Activated T-cell treated with anti-CD3 and anti-CD28 coated beads, Interleukin-2, amount 50 U/mL, for 72 hours (primary cell): ENCODE results near the gene UBALD2. TPM values are rescaled to one million over a fixed set of nuclear protein-coding genes. Genes with fewer than 3 reads are reported as not detected.
"Not testable (repeated sequence)": the region's sequence is repeated elsewhere in the genome, so short reads cannot be mapped to it uniquely, and the experiment has no call there.

ENCODE experiments used
- ATAC-seq, 2 donors: fragments of 150-1000 bp; cut with Tn5 transposase; replicated peaks in 1 of 2; 2 replicates each; pipeline ENCODE4 v1.10.0; 2021; ENCODE audit warnings: moderate library complexity in 2 of 2, mild to moderate bottlenecking in 1 of 2
- DNase-seq, 2 donors: peaks; one replicate each; pipeline ENCODE4 v3.0.0; 2021 to 2022; ENCODE audit warnings: mixed read lengths in 1 of 2
- H3K27ac Mint-ChIP-seq: one replicate; pipeline ENCODE4 v1.8.0; 2022; ENCODE audit warnings: mild to moderate bottlenecking, moderate library complexity, mixed read lengths
- H3K27me3 Mint-ChIP-seq: one replicate; pipeline ENCODE4 v1.8.0; 2022; ENCODE audit warnings: low read depth, mixed read lengths
- H3K36me3 Mint-ChIP-seq, 2 donors: one replicate each; pipeline ENCODE4 v1.8.0; 2022; ENCODE audit warnings: mixed read lengths in 2 of 2, mild to moderate bottlenecking in 1 of 2; ENCODE audit not compliant: insufficient read depth in 2 of 2
- H3K4me1 Mint-ChIP-seq: one replicate; pipeline ENCODE4 v1.8.0; 2022; ENCODE audit warnings: low read depth, mixed read lengths
- H3K4me3 Mint-ChIP-seq, 2 donors: one replicate each; pipeline ENCODE4 v1.8.0; 2022; ENCODE audit warnings: mild to moderate bottlenecking in 2 of 2, mixed read lengths in 2 of 2, moderate library complexity in 2 of 2
- H3K9me3 Mint-ChIP-seq, 2 donors: one replicate each; pipeline ENCODE4 v1.8.0; 2022; ENCODE audit warnings: mixed read lengths in 2 of 2
- total RNA-seq, 2 donors: library from RNA; stranded (reverse); gene quantifications; one replicate each; pipeline ENCODE4 v1.2.3, GENCODE V29; 2022

Gene UBALD2
- total RNA-seq, 2 donors from 2014 or later = 629 to 707 TPM

- Mint-ChIP-seq H3K27ac (peak overlapping the region; percentile 90), H3K9me3 (no peaks in the 10 kb centered on the region), H3K36me3 (peaks cover 18 to 21% of the 10 kb centered on the region in 2 donors), H3K4me3 (peak overlapping the region; percentile 70 to 93), H3K4me1 (peaks cover 54% of the 10 kb centered on the region), H3K27me3 (no peaks in the 10 kb centered on the region)
- DNase-seq = no peak
- ATAC-seq = no peak
Observed at GRCh38 chr17:76263896-76264295, 1.3 kb upstream of the UBALD2 start.

DNA sequence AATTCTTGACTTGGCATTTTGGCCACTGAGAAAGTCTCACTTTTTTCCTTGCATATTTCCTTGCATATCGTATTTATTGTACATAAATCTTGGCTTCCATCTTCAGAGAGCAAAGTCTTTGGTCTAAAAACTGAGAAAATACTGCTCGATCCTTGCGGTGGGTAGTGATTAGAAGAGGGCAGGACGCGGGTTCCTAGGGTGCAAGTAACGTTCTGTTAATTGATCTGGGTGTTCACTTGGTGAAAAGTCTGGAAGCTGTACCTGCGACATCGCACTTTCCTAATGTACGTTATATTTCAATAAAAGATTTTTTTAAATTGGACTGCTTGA, 758 bp upstream of the UBALD2 start:
- peaks cover 20 to 23% of the 10 kb centered on the region in 2 donors for H3K36me3 Mint-ChIP-seq
- ATAC-seq (peak in 1 of 2 donors; percentile 0), DNase-seq (no peak)
- H3K4me3 Mint-ChIP-seq = peak overlapping the region; percentile 70 to 93
- no peaks in the 10 kb centered on the region for H3K9me3 Mint-ChIP-seq
- H3K4me1 Mint-ChIP-seq = peaks cover 58% of the 10 kb centered on the region
- no peaks in the 10 kb centered on the region for H3K27me3 Mint-ChIP-seq
- peak overlapping the region; percentile 90 for H3K27ac Mint-ChIP-seq

- Mint-ChIP-seq H3K9me3 (no peaks in the 10 kb centered on the region), H3K4me1 (peaks cover 65% of the 10 kb centered on the region), H3K27me3 (no peaks in the 10 kb centered on the region), H3K27ac (peak overlapping the region; percentile 86), H3K36me3 (peaks cover 21 to 28% of the 10 kb centered on the region in 2 donors), H3K4me3 (peak overlapping the region; percentile 90 to 97)
- DNase-seq = peak; percentile 58 to 62
- ATAC-seq = no peak
Observed at GRCh38 chr17:76265624-76266243, 586 bp downstream of the UBALD2 start.

GRCh38 chr17:76266244-76266938, 1.2 kb downstream of the UBALD2 start:
- Mint-ChIP-seq H3K27me3 (no peaks in the 10 kb centered on the region), H3K36me3 (peaks cover 21 to 28% of the 10 kb centered on the region in 2 donors), H3K27ac (peak overlapping the region; percentile 96), H3K9me3 (no peaks in the 10 kb centered on the region), H3K4me1 (peaks cover 67% of the 10 kb centered on the region), H3K4me3 (peak overlapping the region; percentile 90 to 97)
- peak; percentile 32 to 40 for DNase-seq
- no peak for ATAC-seq

DNA sequence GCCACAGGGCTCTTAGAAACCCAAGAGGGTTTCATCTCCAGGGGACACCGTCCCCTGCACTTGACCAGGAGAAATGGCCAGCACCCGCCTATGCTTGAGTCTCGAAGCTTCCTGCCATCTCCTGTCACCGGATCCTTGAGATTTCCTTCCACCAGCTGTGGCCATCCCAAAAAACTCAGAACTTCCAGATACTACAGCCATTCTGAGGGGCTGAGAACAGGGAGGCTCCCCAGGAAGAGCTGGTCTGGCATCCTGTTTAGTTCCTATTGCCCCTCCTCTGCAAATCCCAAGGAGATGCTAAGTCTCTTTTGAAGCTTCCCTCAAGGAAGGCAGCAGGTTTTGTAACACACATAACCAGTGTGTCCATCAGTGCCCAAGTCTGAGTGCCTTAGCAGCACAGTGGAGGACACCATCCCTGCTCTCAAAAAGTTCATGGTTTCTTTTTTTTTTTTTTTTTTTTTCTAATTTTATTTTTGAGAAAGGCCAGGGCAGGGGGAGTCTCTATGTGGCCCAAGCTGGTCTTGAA, 2.0 kb downstream of the UBALD2 start:
- ATAC-seq (no peak), DNase-seq (peak in 1 of 2 donors; percentile 40)
- Mint-ChIP-seq H3K36me3 (peaks cover 21 to 28% of the 10 kb centered on the region in 2 donors), H3K4me1 (peaks cover 65% of the 10 kb centered on the region), H3K27me3 (no peaks in the 10 kb centered on the region), H3K9me3 (no peaks in the 10 kb centered on the region), H3K4me3 (peak overlapping the region; percentile 90 to 97), H3K27ac (peak overlapping the region; percentile 96)

- not testable (repeated sequence) for DNase-seq, ATAC-seq, H3K27me3 Mint-ChIP-seq, H3K9me3 Mint-ChIP-seq
- H3K4me1 Mint-ChIP-seq = peaks cover 65% of the 10 kb centered on the region
- H3K4me3 Mint-ChIP-seq = peak overlapping the region; percentile 90 to 97
- H3K27ac Mint-ChIP-seq = peak overlapping the region; percentile 96
- H3K36me3 Mint-ChIP-seq = peaks cover 21 to 28% of the 10 kb centered on the region in 2 donors
Observed at GRCh38 chr17:76267581-76268001, 2.4 kb downstream of the UBALD2 start.

- H3K27me3 Mint-ChIP-seq = no peaks in the 10 kb centered on the region
- peak overlapping the region; percentile 96 for H3K27ac Mint-ChIP-seq
- peaks cover 65% of the 10 kb centered on the region for H3K4me1 Mint-ChIP-seq
- peak overlapping the region; percentile 90 to 97 for H3K4me3 Mint-ChIP-seq
- DNase-seq (peak; percentile 81), ATAC-seq (peak; percentile 3 to 9)
- no peaks in the 10 kb centered on the region for H3K9me3 Mint-ChIP-seq
- peaks cover 21 to 28% of the 10 kb centered on the region in 2 donors for H3K36me3 Mint-ChIP-seq
Observed at GRCh38 chr17:76268015-76268749, 3.0 kb downstream of the UBALD2 start.

DNA sequence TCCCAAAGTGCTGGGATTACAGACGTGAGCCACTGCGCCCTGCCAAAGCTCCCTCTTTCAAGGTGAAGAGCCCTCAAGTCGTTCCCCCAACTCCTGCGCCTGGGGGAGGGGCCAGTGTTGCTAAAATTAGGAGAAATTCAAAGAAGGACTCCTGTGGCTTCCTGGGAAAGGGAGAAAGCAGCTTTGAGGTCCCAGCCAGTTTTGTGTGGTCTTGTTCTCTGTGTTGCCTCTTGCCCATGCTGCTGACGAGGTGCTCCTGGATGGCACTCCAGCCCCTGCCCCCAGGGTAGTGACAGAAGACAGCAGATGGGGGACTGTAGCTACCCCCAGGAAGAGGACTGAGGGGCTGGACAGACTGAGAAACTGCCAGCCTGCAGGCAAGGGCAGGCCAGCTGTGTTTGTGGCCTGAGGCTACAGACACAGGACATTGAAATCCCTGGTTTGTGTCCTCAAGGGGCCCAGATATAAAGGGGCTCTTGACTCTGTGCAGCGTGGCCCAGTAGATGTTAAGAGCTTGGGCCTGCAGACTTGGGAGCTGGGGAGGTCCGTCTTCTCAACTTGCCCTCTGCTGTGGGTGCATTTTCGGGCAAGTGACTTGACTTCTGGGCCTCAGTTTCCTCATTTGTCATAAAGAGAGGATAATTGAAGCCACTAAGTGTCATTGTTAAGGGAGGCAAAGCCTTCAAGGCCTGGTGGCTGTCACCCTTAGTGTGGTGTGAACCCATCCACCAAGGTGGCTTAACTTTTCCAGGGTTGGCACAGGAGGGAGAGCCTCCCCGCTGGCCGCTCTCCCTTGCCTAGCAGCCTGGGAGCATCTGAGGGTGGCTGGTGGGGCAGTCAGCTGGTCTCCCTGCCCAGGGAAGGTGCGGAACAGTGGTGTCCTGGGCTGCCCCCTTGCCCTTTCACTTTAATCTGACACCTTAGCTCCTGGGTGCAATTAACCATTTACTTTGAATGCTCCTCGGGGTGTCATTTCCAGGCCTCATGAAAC, 4.1 kb downstream of the UBALD2 start:
- no peaks in the 10 kb centered on the region for H3K27me3 Mint-ChIP-seq
- ATAC-seq (no peak), DNase-seq (peak in 1 of 2 donors; percentile 36)
- peak overlapping the region; percentile 96 for H3K27ac Mint-ChIP-seq
- H3K9me3 Mint-ChIP-seq = no peaks in the 10 kb centered on the region
- peak overlapping the region; percentile 90 to 97 for H3K4me3 Mint-ChIP-seq
- peaks cover 65% of the 10 kb centered on the region for H3K4me1 Mint-ChIP-seq
- peaks cover 21 to 28% of the 10 kb centered on the region in 2 donors for H3K36me3 Mint-ChIP-seq

- DNase-seq (peak; percentile 51 to 52), ATAC-seq (no peak)
- peak overlapping the region; percentile 90 to 97 for H3K4me3 Mint-ChIP-seq
- H3K4me1 Mint-ChIP-seq = peaks cover 66% of the 10 kb centered on the region
- H3K36me3 Mint-ChIP-seq = peaks cover 21 to 28% of the 10 kb centered on the region in 2 donors
- H3K27me3 Mint-ChIP-seq = no peaks in the 10 kb centered on the region
- no peaks in the 10 kb centered on the region for H3K9me3 Mint-ChIP-seq
- H3K27ac Mint-ChIP-seq = peak overlapping the region; percentile 96
Observed at GRCh38 chr17:76270127-76270592, 5.0 kb downstream of the UBALD2 start.

GRCh38 chr17:76270770-76271668, 5.9 kb downstream of the UBALD2 start:
- peak overlapping the region; percentile 89 for H3K27ac Mint-ChIP-seq
- H3K9me3 Mint-ChIP-seq = no peaks in the 10 kb centered on the region
- no peaks in the 10 kb centered on the region for H3K27me3 Mint-ChIP-seq
- H3K4me3 Mint-ChIP-seq = peak overlapping the region; percentile 83 to 85
- DNase-seq (peak; percentile 57 to 66), ATAC-seq (peak; percentile 0 to 2)
- H3K4me1 Mint-ChIP-seq = peaks cover 72% of the 10 kb centered on the region
- H3K36me3 Mint-ChIP-seq = peaks cover 19 to 26% of the 10 kb centered on the region in 2 donors
